ENCODE measurements around the gene EGFLAM.

GRCh38 chr5:38346593-38346992, 88.2 kb downstream of the EGFLAM start:
- TF ChIP-seq CTCF (IDR thresholded peaks at IDR 0.05; ENCODE audit: insufficient read depth, low read length, poor library complexity, severe bottlenecking) (no peak), EZH2phosphoT487 (conservative IDR thresholded peaks at IDR 0.05; ENCODE audit: low read length) (no peak)
